H1 (cell line): Measurements from ENCODE around the gene GRID2. TPM values are rescaled to one million over a fixed set of nuclear protein-coding genes. Genes with fewer than 3 reads are reported as not detected.

Experiments used
- CTCF ChIA-PET: fragments of 300-600 bp; sonication (Branson Sonifier 250); formaldehyde crosslinking; loops from one replicate; lab custom pipeline; 2021; ENCODE audit not compliant: partially characterized antibody; lab: Charles Lee
- POLR2A ChIA-PET: fragments of 300-600 bp; sonication (Branson Sonifier 250); formaldehyde crosslinking; loops from one replicate; lab custom pipeline; 2021; ENCODE audit warnings: inconsistent platforms; ENCODE audit not compliant: partially characterized antibody; lab: Charles Lee
- DNase-seq, 2 experiments: peaks; one replicate each; pipeline versions ENCODE4 v3.0.0 to v3.0.0-alpha.2; 2010 to 2022; ENCODE audit warnings: low spot score in 2 of 2, low read depth in 1 of 2, mixed read lengths in 1 of 2
- FAIRE-seq: peaks from 2 replicates; lab custom pipeline; 2011; peaks lifted over from hg19 to GRCh38; lab: Jason Lieb, UNC
- H2AFZ ChIP-seq: 2 replicates; pipeline ENCODE4 v1.8.1; 2012; ENCODE audit warnings: low read length, inconsistent platforms
- H2AK5ac ChIP-seq: 2 replicates; pipeline ENCODE4 v1.6.1; 2013; ENCODE audit warnings: low read depth, low read length
- H2BK120ac ChIP-seq: replicated peaks from 2 replicates; pipeline ENCODE3; 2013; ENCODE audit warnings: low read depth, low read length, inconsistent platforms
- H2BK12ac ChIP-seq: 2 replicates; pipeline ENCODE4 v1.6.1; 2013; ENCODE audit warnings: low read depth, low read length
- H2BK15ac ChIP-seq: 2 replicates; pipeline ENCODE4 v1.6.1; 2013; ENCODE audit warnings: low read length
- H2BK20ac ChIP-seq: 2 replicates; pipeline ENCODE4 v1.6.1; 2013; ENCODE audit warnings: low read length
- H2BK5ac ChIP-seq: 2 replicates; pipeline ENCODE4 v1.6.1; 2013; ENCODE audit warnings: low read depth, low read length
- H3K14ac ChIP-seq: 2 replicates; pipeline ENCODE4 v1.6.1; 2013; ENCODE audit warnings: inconsistent platforms; ENCODE audit not compliant: insufficient read length
- H3K18ac ChIP-seq: 2 replicates; pipeline ENCODE4 v1.6.1; 2013; ENCODE audit warnings: low read length; ENCODE audit errors: extremely low read depth
- H3K23ac ChIP-seq: 2 replicates; pipeline ENCODE4 v1.6.1; 2013; ENCODE audit warnings: inconsistent platforms; ENCODE audit not compliant: insufficient read length
- H3K23me2 ChIP-seq: 2 replicates; pipeline ENCODE4 v1.6.1; 2013; ENCODE audit warnings: low read depth, low read length
- H3K27ac ChIP-seq: 2 replicates; pipeline ENCODE4 v1.6.1; 2011; ENCODE audit warnings: low read depth, low read length, inconsistent platforms
- H3K27me3 ChIP-seq, 4 experiments: replicated peaks in 1 of 4; 1 replicate in 1 of 4; 2 replicates in 3 of 4; pipeline versions ENCODE4 v1.6.1 to v1.8.1; 2011 to 2013; ENCODE audit warnings: low read length in 3 of 4, mild to moderate bottlenecking in 3 of 4, inconsistent platforms in 2 of 4, mixed read lengths in 2 of 4, moderate library complexity in 1 of 4; ENCODE audit not compliant: control insufficient read depth in 3 of 4, insufficient read depth in 3 of 4; ENCODE audit errors: extremely low read depth in 1 of 4
- H3K36me3 ChIP-seq, 4 experiments: 2 replicates each; pipeline versions ENCODE4 v1.6.1 to v1.8.1; 2011 to 2013; ENCODE audit warnings: mild to moderate bottlenecking in 4 of 4, low read length in 3 of 4, moderate library complexity in 2 of 4, control low read depth in 1 of 4, inconsistent platforms in 1 of 4; ENCODE audit not compliant: insufficient read depth in 4 of 4, control insufficient read depth in 2 of 4
- H3K4ac ChIP-seq: replicated peaks from 2 replicates; pipeline ENCODE3; 2013; ENCODE audit warnings: low read length, low read depth, mixed read lengths, inconsistent platforms; ENCODE audit not compliant: insufficient read length
- H3K4me1 ChIP-seq, 4 experiments: replicated peaks in 1 of 4; 1 replicate in 1 of 4; 2 replicates in 3 of 4; pipeline versions ENCODE4 v1.6.1 to v1.8.1; 2011 to 2013; ENCODE audit warnings: low read length in 3 of 4, inconsistent platforms in 2 of 4, mixed read lengths in 1 of 4; ENCODE audit not compliant: insufficient read depth in 4 of 4, control insufficient read depth in 3 of 4
- H3K4me2 ChIP-seq, 2 experiments: 2 replicates each; pipeline versions ENCODE4 v1.6.1 to v1.8.1; 2011 to 2013; ENCODE audit warnings: low read depth in 2 of 2, low read length in 2 of 2, control low read depth in 1 of 2, inconsistent platforms in 1 of 2, mild to moderate bottlenecking in 1 of 2; ENCODE audit not compliant: insufficient read depth in 1 of 2
- H3K4me3 ChIP-seq, 4 experiments: fragments of 200-600, 300-600 bp in 1 of 4; sonication (generic), shearing (Covaris generic), sonication (Bioruptor Twin) in 1 of 4; 2 replicates each; pipeline versions ENCODE4 v1.5.1 to v1.8.1; 2011 to 2016; ENCODE audit warnings: low read length in 4 of 4, low read depth in 3 of 4, control low read depth in 2 of 4, inconsistent platforms in 2 of 4, mild to moderate bottlenecking in 2 of 4, mixed read lengths in 1 of 4, moderate library complexity in 1 of 4; ENCODE audit not compliant: insufficient read depth in 2 of 4; ENCODE audit errors: extremely low read depth in 1 of 4
- H3K56ac ChIP-seq: replicated peaks from 2 replicates; pipeline ENCODE3; 2013; ENCODE audit warnings: low read depth, mild to moderate bottlenecking, mixed read lengths, low read length, inconsistent platforms; ENCODE audit not compliant: insufficient read length
- H3K79me1 ChIP-seq: 2 replicates; pipeline ENCODE4 v1.6.1; 2013; ENCODE audit warnings: low read depth, low read length, control low read depth
- H3K79me2 ChIP-seq, 2 experiments: 2 replicates each; pipeline versions ENCODE4 v1.6.1 to v1.8.1; 2012 to 2013; ENCODE audit warnings: low read length in 2 of 2, mild to moderate bottlenecking in 2 of 2, inconsistent platforms in 1 of 2; ENCODE audit not compliant: insufficient read depth in 2 of 2, control insufficient read depth in 1 of 2
- H3K9ac ChIP-seq, 4 experiments: replicated peaks in 1 of 4; 1 replicate in 1 of 4; 2 replicates in 3 of 4; pipeline versions ENCODE4 v1.6.1 to v1.8.1; 2011 to 2013; ENCODE audit warnings: low read depth in 3 of 4, low read length in 3 of 4, control low read depth in 2 of 4, mild to moderate bottlenecking in 2 of 4, moderate library complexity in 2 of 4, inconsistent platforms in 1 of 4; ENCODE audit errors: extremely low read depth in 1 of 4
- H3K9me3 ChIP-seq, 2 experiments: 2 replicates each; pipeline versions ENCODE4 v1.6.1 to v1.8.1; 2012 to 2013; ENCODE audit warnings: mild to moderate bottlenecking in 2 of 2, moderate library complexity in 2 of 2, control low read depth in 1 of 2, inconsistent platforms in 1 of 2, low read depth in 1 of 2, low read length in 1 of 2, mixed read lengths in 1 of 2; ENCODE audit not compliant: insufficient read depth in 2 of 2
- H4K20me1 ChIP-seq, 2 experiments: replicated peaks in 1 of 2; 2 replicates each; pipeline versions ENCODE3 to v1.8.1; 2011 to 2013; ENCODE audit warnings: inconsistent platforms in 2 of 2, low read length in 2 of 2, mild to moderate bottlenecking in 1 of 2; ENCODE audit not compliant: insufficient read depth in 2 of 2, control insufficient read depth in 1 of 2
- H4K5ac ChIP-seq: 2 replicates; pipeline ENCODE4 v1.6.1; 2013; ENCODE audit warnings: low read length, low read depth, mixed read lengths, inconsistent platforms; ENCODE audit not compliant: insufficient read length
- H4K8ac ChIP-seq: 2 replicates; pipeline ENCODE4 v1.8.0; 2013; ENCODE audit warnings: mild to moderate bottlenecking, moderate library complexity, low read length, inconsistent platforms; ENCODE audit not compliant: insufficient read depth; ENCODE audit errors: extremely low read depth
- H4K91ac ChIP-seq: replicated peaks from 2 replicates; pipeline ENCODE3; 2013; ENCODE audit warnings: low read length, mixed read lengths, inconsistent platforms; ENCODE audit not compliant: insufficient read length
- HDAC2 ChIP-seq, 2 experiments: fragments of 300-600 bp in 1 of 2; sonication (generic) in 1 of 2; IDR thresholded peaks; 2 replicates each; pipeline ENCODE4 v1.6.1; 2011 to 2012; ENCODE audit warnings: low read depth in 2 of 2, low read length in 2 of 2, mild to moderate bottlenecking in 2 of 2, moderate library complexity in 2 of 2, borderline replicate concordance in 1 of 2, inconsistent platforms in 1 of 2
- KDM4A ChIP-seq: IDR thresholded peaks from one replicate; pipeline ENCODE4 v1.7.1; 2012; ENCODE audit warnings: low read depth, mild to moderate bottlenecking, moderate library complexity, low read length, inconsistent platforms; ENCODE audit not compliant: severe bottlenecking
- WGBS, 2 experiments: shearing (Covaris generic) in 1 of 2; methylation state at CpG; one replicate each; pipeline versions ENCODE4 v1.1.6 to v1.1.7; 2013 to 2015; ENCODE audit warnings: low lambda C conversion rate in 2 of 2, mixed read lengths in 2 of 2, inconsistent platforms in 1 of 2, low coverage in 1 of 2, missing lambda C conversion rate in 1 of 2; ENCODE audit not compliant: insufficient replicate concordance in 2 of 2, insufficient coverage in 1 of 2, insufficient read length in 1 of 2; ENCODE audit errors: extremely low coverage in 1 of 2, missing lambda C conversion rate in 1 of 2; 5-methylcytosine and 5-hydroxymethylcytosine counted together
- polyA plus RNA-seq, 7 experiments: library from polyadenylated mRNA; depleted of rRNA in 3 of 7; stranded (reverse) in 5 of 7; unstranded in 2 of 7; fragments of >200 nt in 5 of 7; fragments of 200-250 nt in 2 of 7; gene quantifications; 1 replicate in 5 of 7; 2 replicates in 1 of 7; 4 replicates in 1 of 7; pipeline versions ENCODE4 v1.2.1 to v1.2.3, GENCODE V29; 2011 to 2013; ENCODE audit warnings: missing spikeins in 2 of 7, mixed read lengths in 2 of 7
- total RNA-seq: library from RNA; stranded (reverse); fragmentation: NEBNext Ultra II Directional; extraction: Animal tissue kit (Norgen Biotek cat#: 25700); gene quantifications from 2 replicates; pipeline ENCODE4 v1.2.1, GENCODE V29; 2021
- TF ChIP-seq, protein P1 (sequence below), 3 experiments: IDR thresholded peaks; 1 replicate in 2 of 3; 2 replicates in 1 of 3; pipeline versions ENCODE4 v1.5.1 to v1.6.1; 2011; ENCODE audit warnings: low read length in 3 of 3, mild to moderate bottlenecking in 3 of 3, inconsistent platforms in 2 of 3, low read depth in 1 of 3, moderate library complexity in 1 of 3; ENCODE audit not compliant: insufficient read depth in 1 of 3; ENCODE audit errors: control extremely low read depth in 1 of 3

Gene GRID2
- total and polyA plus RNA-seq, 2 of the 8 experiments (the other 6 are each of a cell fraction or from before 2014, with no cell fraction given) = 31.1 to 81.9 TPM

DNA sequence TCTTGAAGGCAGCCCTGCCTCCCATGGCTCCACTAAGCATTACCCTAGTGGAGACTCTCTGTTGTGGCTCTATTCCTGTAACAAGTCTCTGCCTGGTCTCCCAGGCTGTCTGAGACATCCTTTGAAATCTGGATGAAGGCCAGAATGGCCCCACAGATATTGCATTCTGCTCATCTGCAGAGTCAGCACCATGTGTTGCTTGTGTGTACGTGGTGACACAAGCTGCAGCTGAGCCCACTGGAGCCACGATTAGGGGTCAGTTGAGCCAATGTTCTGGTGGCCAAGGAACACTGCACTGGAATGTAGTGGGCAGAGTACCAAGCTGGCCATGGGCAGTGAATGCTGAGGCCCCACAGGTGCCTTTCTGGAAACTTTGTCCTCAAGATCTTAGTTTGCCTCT, 29.2 kb downstream of the GRID2 start:
- Histone ChIP-seq H3K27me3 (no peaks in the 10 kb centered on the region), H4K20me1 (no peaks in the 10 kb centered on the region), H3K9me3 (no peaks in the 10 kb centered on the region), H3K23ac (no peak overlapping the region), H3K27ac (no peak overlapping the region), H3K4me3 (no peak overlapping the region)
- DNase-seq = no peak
- TF ChIP-seq KDM4A (no peak), HDAC2 (IDR thresholded peaks at IDR 0.05; ENCODE audit: borderline replicate concordance in 1 of 2, low read depth in 2 of 2, low read length in 2 of 2) (no peak)
- TF ChIP-seq, protein P1, sequence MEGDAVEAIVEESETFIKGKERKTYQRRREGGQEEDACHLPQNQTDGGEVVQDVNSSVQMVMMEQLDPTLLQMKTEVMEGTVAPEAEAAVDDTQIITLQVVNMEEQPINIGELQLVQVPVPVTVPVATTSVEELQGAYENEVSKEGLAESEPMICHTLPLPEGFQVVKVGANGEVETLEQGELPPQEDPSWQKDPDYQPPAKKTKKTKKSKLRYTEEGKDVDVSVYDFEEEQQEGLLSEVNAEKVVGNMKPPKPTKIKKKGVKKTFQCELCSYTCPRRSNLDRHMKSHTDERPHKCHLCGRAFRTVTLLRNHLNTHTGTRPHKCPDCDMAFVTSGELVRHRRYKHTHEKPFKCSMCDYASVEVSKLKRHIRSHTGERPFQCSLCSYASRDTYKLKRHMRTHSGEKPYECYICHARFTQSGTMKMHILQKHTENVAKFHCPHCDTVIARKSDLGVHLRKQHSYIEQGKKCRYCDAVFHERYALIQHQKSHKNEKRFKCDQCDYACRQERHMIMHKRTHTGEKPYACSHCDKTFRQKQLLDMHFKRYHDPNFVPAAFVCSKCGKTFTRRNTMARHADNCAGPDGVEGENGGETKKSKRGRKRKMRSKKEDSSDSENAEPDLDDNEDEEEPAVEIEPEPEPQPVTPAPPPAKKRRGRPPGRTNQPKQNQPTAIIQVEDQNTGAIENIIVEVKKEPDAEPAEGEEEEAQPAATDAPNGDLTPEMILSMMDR (IDR thresholded peaks at IDR 0.05; ENCODE audit: control extremely low read depth in 1 of 3, insufficient read depth in 1 of 3, low read depth in 1 of 3, low read length in 3 of 3) = peak in 1 of 3 experiments; percentile 0; a peak in 1 of 4 replicates
- TF ChIP-seq, all 59 proteins: peak for 1
- peaks cover 2% of the 10 kb centered on the region; the same call in 1 of the 2 replicates for H3K79me1 ChIP-seq
- no peak for FAIRE-seq
- no peak overlapping the region for H3K4ac ChIP-seq
- H2AK5ac ChIP-seq = peak overlapping the region; percentile 17; the same call in 1 of the 2 replicates
- H3K56ac ChIP-seq = no peak overlapping the region
- 0 out of 4 replicates have a peak, but pooled peaks cover 0 to 3% of the 10 kb centered on the region in 2 experiments for H3K79me2 ChIP-seq
- H2BK15ac ChIP-seq = no peak overlapping the region; the same call in 1 of the 2 replicates
- H3K4me1 ChIP-seq = peaks cover 0 to 9% (median 2%) of the 10 kb centered on the region in 4 experiments; a peak in 4 of 7 replicates
- H2BK20ac ChIP-seq = no peak overlapping the region
- H3K9ac ChIP-seq = no peak overlapping the region
- peak overlapping the region; percentile 40 for H3K14ac ChIP-seq
- POLR2A ChIA-PET = no interaction called here
- H3K18ac ChIP-seq = no peak overlapping the region
- no peak overlapping the region for H4K5ac ChIP-seq
- H4K91ac ChIP-seq = no peak overlapping the region
- H2AFZ ChIP-seq = no peak overlapping the region
- 100% methylated on average over 2 of the region's 2 CpGs; no CpG with 5 or more reads in 1 of the 2 experiments for WGBS, 2 experiments
- CTCF ChIA-PET = interaction anchor here (1.0 to 2.2 kb wide), 3 partner anchors 11 to 35 kb away, joined by 3 to 6 read pairs (median 3); no protein-coding TSS in a partner anchor
- H4K8ac ChIP-seq = no peak overlapping the region
- peak overlapping the region; percentile 11; the same call in 1 of the 2 replicates for H2BK12ac ChIP-seq
- no peak overlapping the region for H3K4me2 ChIP-seq
- H2BK120ac ChIP-seq = no peak overlapping the region
- H2BK5ac ChIP-seq = no peak overlapping the region
- H3K36me3 ChIP-seq = no peaks in the 10 kb centered on the region; a peak in 1 of 8 replicates
- no peaks in the 10 kb centered on the region for H3K23me2 ChIP-seq
